ENCODE results near the gene CDK4. TPM values are rescaled to one million over a fixed set of nuclear protein-coding genes. Genes with fewer than 3 reads are reported as not detected.

The CDK4 gene
- polyA plus RNA-seq, 1 donor (not counting 4 experiments of a cell fraction or from before 2014, with no cell fraction given), result 146 TPM

DNA sequence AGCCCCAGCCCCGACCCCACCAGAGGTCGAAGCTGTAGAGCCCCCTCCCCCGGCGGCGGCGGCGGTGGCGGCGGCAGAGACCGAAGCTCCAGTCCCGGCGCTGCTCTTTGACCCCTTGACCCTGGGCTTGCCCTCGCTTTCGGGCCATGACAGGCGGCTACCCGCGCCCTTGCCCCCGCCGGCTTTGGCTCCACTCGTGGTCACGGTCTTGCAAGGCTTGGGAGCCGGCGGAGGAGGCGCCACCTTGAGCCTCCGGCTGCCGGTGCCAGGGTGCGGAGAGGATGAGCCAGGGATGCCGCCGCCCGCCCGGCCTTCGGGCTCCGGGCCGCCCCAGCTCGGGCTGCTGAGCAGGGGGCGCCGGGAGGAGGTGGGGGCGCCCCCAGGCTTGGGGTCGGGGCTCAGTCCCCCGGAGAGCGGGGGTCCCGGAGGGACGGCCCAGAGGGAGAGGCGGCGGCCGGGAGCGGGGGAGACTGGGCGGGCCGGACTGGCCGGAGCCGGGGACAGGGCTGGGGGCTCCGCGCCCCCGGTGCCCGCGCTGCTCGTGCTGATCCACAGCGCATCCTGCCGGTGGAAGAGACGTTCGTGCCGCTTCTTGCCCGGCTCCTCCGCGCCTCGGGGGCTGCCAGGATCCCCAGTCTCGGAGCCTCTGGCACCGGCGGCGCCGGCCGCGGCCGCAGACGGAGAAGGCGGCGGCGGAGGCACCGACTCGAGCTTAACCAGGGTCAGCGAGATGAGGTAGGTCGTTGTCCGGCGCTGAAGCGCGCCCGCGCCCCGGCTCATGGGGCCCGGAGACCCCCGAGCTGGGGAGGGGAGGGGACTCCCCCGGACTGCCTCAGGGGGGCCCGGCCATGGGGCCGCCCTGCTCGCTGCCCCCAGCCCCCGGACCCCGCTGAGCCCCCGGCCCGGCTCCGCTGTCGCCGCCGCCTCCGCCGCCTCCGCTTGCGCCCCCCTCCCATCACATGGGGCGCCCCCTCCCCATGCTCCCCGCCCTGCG lies 14.3 kb downstream of the CDK4 start:
- no peak overlapping the region for H2AFZ ChIP-seq (ENCODE audit: control insufficient read depth, low read length)
- peaks cover 60% of the 10 kb centered on the region for H3K27me3 ChIP-seq (ENCODE audit: control insufficient read depth, extremely low read depth, insufficient read depth, low read length)
- H3K4me2 ChIP-seq (ENCODE audit: control insufficient read depth, extremely low read depth, insufficient read depth, low read depth, low read length), result peak overlapping the region; percentile 40
- TF ChIP-seq CTCF (optimal IDR thresholded peaks at IDR 0.05 in 1 of 3, IDR thresholded peaks at IDR 0.05 in 1 of 3, conservative IDR thresholded peaks at IDR 0.05 in 1 of 3; ENCODE audit: extremely low read depth in 1 of 3, insufficient read depth in 2 of 3, low read length in 3 of 3), result peak in 2 of 3 experiments; percentile 39 to 59
- peak; percentile 85 for TF ChIP-seq EZH2 (IDR thresholded peaks at IDR 0.05; ENCODE audit: low read length)
- peaks cover 19% of the 10 kb centered on the region for H3K4me1 ChIP-seq (ENCODE audit: control insufficient read depth, extremely low read depth, insufficient read depth, low read length)
- H3K9me3 ChIP-seq (ENCODE audit: control insufficient read depth, low read depth, low read length), result no peaks in the 10 kb centered on the region
- no peaks in the 10 kb centered on the region for H4K20me1 ChIP-seq (ENCODE audit: control insufficient read depth, extremely low read depth, insufficient read depth, low read length)
- H3K79me2 ChIP-seq (ENCODE audit: control insufficient read depth, insufficient read depth, low read length), result no peaks in the 10 kb centered on the region
- no peak overlapping the region for H3K9ac ChIP-seq (ENCODE audit: control insufficient read depth, extremely low read depth, insufficient read depth, low read length)
- H3K27ac ChIP-seq (ENCODE audit: control insufficient read depth, insufficient read depth, low read length), result no peak overlapping the region
- no peaks in the 10 kb centered on the region for H3K9me1 ChIP-seq (ENCODE audit: control insufficient read depth, extremely low read depth, insufficient read depth, low read length)
- dilution Hi-C loops (cut with MboI; ENCODE audit: extremely low pct_ligation_motif_present, low sequenced_read_pairs), result loop anchor here (25.0 kb wide), 1 partner anchor 150 kb away; the partner anchor contains the start of gene PIP4K2C
- FAIRE-seq, result no peak
- peak overlapping the region in 1 of 3 experiments; percentile 13 for H3K4me3 ChIP-seq (ENCODE audit: control insufficient read depth in 2 of 3, extremely low read depth in 1 of 3, insufficient read depth in 2 of 3, low read depth in 1 of 3, low read length in 3 of 3)
- no peak for DNase-seq (ENCODE audit: low read depth, low spot score)
- no peaks in the 10 kb centered on the region for H3K36me3 ChIP-seq (ENCODE audit: control insufficient read depth in 2 of 2, extremely low read depth in 1 of 2, insufficient read depth in 2 of 2, low read length in 2 of 2)

DNA sequence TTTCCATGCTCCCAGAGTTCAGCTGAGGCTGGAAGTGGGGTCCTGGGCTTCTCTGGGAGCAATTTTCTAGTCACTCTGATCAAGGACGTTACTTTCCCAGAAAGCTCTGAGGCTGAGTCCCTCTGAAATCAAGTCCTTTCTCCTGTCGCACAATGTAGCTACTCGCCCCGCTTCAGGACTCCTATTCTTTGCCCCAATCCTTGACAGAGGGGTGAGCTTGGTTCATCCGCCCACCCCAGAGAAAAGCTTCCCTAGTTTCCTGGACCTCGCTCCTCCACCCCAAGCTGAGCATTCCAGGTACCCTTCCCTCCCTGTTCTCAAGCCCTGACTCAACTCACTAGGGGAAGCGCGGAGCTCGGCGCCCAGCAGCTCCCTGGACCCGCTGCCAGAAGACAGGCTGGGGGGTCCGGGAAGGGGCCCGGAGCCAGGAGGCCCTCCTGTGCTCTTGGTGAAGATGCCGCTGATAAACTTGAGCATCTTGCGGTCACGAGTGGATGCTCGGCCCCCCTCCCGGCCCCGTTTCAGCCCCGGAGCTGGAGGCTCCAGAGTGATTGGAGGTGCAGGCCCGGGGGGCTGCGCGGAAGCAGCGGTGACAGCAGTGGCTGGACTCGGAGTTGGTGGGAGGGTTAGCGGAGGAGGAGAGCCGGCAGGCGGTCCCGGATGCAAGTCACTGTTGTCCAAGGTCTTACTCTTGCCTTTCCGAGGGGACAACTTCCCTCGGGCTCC lies 15.2 kb downstream of the CDK4 start:
- peaks cover 15% of the 10 kb centered on the region for H3K4me1 ChIP-seq (ENCODE audit: control insufficient read depth, extremely low read depth, insufficient read depth, low read length)
- no peak for DNase-seq (ENCODE audit: low read depth, low spot score)
- peaks cover 60% of the 10 kb centered on the region for H3K27me3 ChIP-seq (ENCODE audit: control insufficient read depth, extremely low read depth, insufficient read depth, low read length)
- no peaks in the 10 kb centered on the region for H3K36me3 ChIP-seq (ENCODE audit: control insufficient read depth in 2 of 2, extremely low read depth in 1 of 2, insufficient read depth in 2 of 2, low read length in 2 of 2)
- no peak overlapping the region for H2AFZ ChIP-seq (ENCODE audit: control insufficient read depth, low read length)
- no peak for TF ChIP-seq CTCF (optimal IDR thresholded peaks at IDR 0.05 in 1 of 3, IDR thresholded peaks at IDR 0.05 in 1 of 3, conservative IDR thresholded peaks at IDR 0.05 in 1 of 3; ENCODE audit: extremely low read depth in 1 of 3, insufficient read depth in 2 of 3, low read length in 3 of 3)
- peak; percentile 95 for TF ChIP-seq EZH2 (IDR thresholded peaks at IDR 0.05; ENCODE audit: low read length)
- FAIRE-seq, result no peak
- H3K27ac ChIP-seq (ENCODE audit: control insufficient read depth, insufficient read depth, low read length), result no peak overlapping the region
- H3K79me2 ChIP-seq (ENCODE audit: control insufficient read depth, insufficient read depth, low read length), result no peaks in the 10 kb centered on the region
- peak overlapping the region in 2 of 3 experiments; percentile 34 to 47 for H3K4me3 ChIP-seq (ENCODE audit: control insufficient read depth in 2 of 3, extremely low read depth in 1 of 3, insufficient read depth in 2 of 3, low read depth in 1 of 3, low read length in 3 of 3)
- peak overlapping the region; percentile 67 for H3K4me2 ChIP-seq (ENCODE audit: control insufficient read depth, extremely low read depth, insufficient read depth, low read depth, low read length)
- no peaks in the 10 kb centered on the region for H4K20me1 ChIP-seq (ENCODE audit: control insufficient read depth, extremely low read depth, insufficient read depth, low read length)
- no peaks in the 10 kb centered on the region for H3K9me1 ChIP-seq (ENCODE audit: control insufficient read depth, extremely low read depth, insufficient read depth, low read length)
- H3K9me3 ChIP-seq (ENCODE audit: control insufficient read depth, low read depth, low read length), result no peaks in the 10 kb centered on the region
- dilution Hi-C loops (cut with MboI; ENCODE audit: extremely low pct_ligation_motif_present, low sequenced_read_pairs), result loop anchor here (25.0 kb wide), 1 partner anchor 150 kb away; the partner anchor contains the start of gene PIP4K2C
- H3K9ac ChIP-seq (ENCODE audit: control insufficient read depth, extremely low read depth, insufficient read depth, low read length), result no peak overlapping the region
